HG02852 (cell line): ENCODE measurements around the gene HHIPL2.
"Not testable (repeated sequence)": the region's sequence is repeated elsewhere in the genome, so short reads cannot be mapped to it uniquely, and the experiment has no call there.

Source experiments
- ATAC-seq: cut with Tn5 transposase; IDR thresholded peaks from one replicate; pipeline ENCODE4 v1.9.1; 2021; ENCODE audit warnings: mild to moderate bottlenecking, moderate library complexity; ENCODE audit not compliant: unreplicated experiment

HHIPL2 gene

DNA sequence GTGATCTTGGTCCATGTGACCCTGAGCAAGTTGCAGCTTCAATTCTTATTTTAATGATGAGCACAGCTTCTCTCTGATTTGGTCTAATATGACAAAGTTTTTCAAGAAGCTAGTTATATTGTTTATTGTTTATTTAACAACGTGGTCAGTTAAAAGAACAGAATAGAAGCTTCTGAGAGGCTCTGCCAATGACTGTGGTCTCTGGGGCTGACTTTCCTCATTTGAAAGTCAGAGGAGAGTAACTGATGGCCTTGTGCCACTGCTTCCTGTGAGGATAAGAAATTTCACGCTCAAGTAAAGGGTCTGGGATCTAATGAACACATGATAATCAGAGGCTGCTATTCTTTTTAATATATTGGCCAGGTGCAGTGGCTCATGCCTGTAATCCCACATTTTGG, 7.3 kb downstream of the HHIPL2 start:
- no peak for ATAC-seq

DNA sequence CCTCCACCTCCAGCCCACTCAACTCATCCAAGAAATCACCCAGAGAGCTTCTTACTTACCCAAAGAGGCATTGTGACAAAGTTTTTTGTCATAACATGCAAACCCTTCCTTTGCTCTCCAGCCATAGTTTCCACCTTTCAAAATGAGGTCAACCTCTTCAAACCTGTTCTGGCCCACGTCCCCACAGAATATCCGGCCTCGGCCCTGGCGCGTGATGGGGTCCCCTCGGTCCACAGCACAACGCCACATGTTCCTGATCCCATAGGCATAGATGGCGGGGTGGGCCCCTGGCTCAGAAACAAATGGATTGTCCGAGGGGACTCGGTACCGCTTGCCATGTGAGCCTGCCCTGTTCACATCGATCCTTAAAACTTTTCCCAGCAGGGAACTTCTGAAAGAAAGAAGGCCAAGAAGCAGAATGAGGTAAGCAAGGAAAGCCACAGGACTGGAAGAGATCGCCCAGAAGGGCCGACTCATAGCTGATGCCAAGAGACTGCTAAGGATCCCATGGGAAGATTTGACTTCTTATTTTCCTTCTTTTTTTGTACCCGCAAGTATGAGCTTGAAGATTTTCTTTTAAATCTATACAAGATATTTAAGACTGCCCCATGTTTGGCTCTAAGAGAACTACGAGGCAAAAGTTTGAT, 7.8 kb downstream of the HHIPL2 start:
- ATAC-seq = no peak

DNA sequence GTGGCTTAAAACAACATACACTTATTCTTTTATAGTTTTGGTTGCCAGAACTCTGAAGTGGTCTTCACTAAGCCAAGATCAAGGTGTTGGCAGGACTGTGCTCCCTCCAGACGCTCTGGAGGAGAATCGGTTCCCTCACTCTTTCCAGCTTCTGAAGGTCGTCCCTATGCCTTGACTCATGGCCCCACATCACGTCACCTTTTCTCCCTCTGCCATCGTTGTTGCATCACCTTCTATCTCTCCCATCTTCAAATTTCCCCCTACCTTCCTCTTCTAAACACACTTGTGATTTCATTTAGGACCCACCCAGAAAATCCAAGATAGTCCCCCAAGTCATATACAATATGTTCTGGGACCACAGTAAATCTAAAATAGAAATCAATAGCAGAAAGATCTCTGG, 12.4 kb downstream of the HHIPL2 start:
- no peak for ATAC-seq

DNA sequence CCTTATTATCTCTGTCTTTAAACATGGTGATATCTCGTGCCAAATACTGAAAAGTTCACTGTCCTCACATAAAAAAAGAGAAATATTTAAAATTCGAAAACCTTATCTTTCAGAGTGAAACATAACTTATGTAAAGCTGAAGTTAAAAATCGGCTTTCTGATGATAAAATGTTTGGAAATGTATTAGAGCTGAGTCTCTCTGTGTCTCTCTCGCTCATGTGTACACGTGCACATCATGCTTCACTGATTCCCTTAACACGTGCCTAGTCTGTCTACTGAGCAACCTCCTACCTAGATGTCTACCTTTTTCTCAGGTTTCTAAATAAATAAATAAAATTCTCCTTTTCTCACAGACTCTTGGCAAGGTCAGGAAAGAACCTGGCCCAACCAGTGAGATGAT, 17.1 kb downstream of the HHIPL2 start:
- ATAC-seq = no peak

DNA sequence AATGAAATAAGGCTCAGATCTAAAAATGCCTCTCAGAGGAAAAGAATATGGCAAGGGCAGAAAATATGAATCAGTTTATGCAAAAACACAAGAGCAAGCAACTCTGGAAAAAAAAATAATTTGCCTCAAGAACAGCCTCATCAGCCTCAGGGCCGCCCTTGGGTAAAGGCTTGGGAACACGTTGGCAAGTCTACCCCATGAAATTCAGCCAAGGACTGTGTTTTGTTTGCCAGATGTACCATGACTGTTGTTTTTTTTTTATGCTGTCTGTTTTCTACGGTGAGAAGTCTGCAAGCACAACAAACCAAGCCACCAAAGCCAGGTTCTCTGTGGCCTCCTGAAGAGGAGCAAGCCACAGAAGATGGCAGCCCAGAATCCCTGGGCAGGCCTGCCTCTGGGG, 18.0 kb downstream of the HHIPL2 start:
- no peak for ATAC-seq

DNA sequence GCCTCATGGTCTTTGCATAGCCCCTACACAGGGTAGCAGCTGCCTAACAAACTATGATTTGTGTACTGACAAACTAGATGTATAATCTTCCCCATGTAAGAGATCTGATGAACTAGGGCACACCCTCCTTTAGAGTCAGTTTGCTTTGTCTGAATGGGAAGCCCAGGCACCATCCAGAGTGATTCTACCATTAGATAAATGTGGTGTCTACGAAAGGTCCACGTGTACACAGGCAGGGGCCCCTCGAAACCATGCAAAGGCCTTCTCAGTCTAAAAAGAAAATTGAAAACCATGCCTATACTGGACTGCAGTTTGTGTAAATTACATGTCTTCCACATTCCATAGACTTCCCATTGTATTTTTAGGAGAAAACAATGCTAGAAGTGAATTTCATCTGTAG, 18.7 kb downstream of the HHIPL2 start:
- no peak for ATAC-seq

DNA sequence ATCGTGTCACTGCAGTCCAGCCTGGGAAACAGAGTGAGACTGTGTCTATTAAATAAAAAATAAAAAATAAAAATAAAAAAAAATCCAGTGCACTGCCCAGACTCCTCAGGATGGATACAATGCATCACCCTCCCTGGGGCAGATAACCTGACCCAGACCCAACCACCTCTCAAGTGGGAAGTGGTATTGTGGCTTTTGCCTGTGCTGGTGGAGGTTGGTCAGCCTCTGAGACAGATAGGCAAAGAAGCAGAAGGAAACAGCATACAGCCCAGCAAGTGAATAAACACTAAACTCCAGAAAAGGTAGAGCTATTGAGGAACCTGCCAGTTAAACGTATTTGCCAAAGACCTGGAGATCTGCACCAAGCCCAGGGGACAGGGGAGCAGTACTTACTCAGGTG, 22.0 kb downstream of the HHIPL2 start:
- no peak for ATAC-seq

DNA sequence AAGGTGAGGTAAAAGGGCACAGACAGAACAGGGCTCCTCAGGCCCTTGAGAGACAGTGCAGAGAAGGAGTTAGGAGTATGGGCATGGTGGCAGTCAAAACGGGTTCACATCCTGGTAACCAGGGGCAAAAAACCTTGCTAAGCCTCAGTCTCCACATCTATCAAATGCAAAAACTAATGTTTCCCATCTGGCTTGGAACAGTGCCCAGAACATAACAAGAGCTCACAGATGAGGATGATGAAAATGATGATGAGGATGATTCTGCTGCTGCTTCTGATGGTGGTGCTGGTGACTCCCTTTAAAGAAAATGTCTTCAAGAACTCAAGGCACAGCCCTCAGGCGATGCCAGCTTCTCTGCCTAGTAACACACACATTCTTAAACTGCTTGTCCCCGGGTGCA, 24.1 kb downstream of the HHIPL2 start:
- ATAC-seq = no peak

DNA sequence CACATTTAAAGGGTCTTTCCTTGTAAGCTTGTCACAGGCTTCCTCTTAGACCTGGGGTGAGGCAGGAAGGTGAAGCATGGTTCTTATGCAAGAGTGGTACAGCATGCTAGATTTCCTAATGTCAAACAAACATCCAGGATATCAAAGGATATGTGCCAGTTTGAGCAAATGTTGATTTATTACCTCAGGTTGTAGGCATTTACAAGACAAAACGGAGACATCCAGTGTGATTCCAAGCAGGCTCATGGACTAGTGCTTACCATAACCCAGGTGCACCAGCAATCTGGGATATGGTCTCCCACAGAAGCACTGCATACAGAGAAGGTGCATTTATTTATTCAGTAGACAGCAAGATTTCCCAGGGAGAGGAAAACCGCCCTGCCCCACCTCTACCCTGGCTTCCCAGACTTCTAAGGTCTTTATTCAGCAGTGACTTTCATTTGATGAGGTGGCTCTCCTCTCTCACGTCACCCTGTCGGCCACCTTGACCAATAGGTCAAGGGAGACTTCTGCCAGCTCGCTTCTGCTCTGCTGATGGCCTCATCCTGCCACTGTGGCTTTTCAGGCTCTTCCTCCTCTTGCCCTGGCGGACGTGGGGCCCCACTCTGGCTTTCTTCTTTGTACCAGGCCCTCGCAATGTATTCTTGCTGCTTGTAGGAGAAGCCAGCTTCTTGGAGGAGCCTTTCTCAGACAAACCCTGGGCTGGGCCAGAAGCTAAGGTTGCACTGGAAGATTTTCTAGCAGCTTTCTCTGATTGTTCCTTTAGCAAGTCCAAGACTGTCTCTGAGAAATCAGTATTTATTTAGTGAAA, 25.6 kb downstream of the HHIPL2 start:
- ATAC-seq = no peak

DNA sequence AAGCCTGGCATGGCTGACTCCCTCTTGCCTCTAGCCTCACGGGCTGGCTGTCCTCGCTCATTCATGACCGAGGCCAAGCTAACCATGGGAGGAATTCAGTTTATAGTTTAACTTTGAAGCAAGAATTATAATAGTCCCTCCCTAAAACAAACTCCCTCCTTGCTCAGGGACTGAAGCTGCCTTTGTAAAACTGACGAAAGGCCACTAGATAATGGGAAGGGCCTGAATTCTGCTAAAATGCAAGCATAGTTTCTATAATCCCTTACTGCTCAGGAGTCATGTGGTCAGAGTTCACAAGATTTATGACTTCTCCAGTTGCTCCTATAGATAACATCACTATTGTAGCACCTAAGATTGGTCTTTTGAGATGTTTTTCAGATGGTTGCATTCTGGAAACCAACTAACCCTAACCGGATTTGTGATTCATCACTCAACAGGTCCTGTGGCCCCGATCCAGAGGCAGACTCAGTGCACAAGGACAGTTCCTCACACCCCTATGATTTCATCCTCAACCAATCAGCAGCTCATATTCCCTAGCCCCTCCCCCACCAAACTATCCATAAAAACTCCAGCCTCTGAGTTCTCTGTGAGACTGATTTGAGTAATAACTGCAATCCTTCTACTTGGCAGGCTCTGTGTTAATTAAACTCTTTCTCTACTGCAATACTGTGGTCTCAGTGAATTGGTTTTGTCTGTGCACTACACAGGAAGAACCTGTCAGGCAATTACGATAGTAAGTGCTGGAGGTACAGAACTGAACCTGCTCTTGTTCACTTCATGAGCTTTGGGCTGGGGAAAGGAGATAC, 26.4 kb downstream of the HHIPL2 start:
- ATAC-seq = no peak

DNA sequence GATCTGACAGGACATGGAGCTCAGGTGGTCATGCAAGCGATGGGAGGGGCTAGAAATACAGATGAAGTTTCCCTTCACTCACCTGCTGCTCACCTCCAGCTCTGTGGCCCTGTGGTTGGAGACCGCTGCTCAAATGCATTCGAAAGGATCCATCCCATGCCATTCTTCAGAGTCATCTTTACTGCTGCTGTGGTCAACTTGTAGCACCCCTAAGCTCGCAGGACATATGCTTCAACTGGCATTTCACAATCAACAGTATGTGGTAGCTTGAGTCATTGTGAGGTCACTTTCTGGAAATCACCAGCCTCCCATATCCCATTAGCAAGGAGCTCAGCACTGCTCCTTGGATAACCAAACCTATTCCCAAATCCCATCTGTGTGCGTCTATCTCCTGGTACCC, 58.4 kb downstream of the HHIPL2 start:
- not testable (repeated sequence) for ATAC-seq

DNA sequence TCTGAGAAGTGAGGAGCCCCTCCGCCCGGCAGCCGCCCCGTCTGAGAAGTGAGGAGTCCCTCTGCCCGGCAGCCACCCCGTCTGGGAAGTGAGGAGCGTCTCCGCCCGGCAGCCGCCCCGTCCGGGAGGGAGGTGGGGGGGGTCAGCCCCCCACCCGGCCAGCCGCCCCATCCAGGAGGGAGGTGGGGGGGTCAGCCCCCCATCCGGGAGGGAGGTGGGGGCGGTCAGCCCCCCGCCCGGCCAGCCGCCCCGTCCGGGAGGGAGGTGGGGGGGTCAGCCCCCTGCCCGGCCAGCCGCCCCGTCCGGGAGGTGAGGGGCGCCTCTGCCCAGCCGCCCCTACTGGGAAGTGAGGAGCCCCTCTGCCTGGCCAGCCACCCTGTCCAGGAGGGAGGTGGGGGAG, 60.1 kb downstream of the HHIPL2 start:
- not testable (repeated sequence) for ATAC-seq

DNA sequence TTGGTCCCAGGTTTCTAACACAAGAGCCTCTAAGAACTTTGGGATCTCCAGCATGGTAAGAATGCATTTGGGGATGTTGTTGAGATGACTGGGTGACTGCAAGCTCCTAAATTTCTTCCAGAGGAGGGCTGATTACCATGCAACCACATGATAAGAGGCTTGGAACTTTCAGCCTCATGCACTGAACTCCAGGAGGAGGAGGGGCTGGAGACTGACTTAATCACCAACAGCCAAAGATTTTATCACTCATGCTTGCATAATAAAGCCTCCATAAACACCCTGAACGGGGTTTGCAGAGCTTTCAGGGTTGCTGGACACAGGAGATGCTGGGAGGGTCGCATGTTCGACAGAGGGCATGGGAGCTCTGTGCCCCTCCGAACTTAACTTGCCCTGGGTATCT, 63.9 kb downstream of the HHIPL2 start:
- ATAC-seq = not testable (repeated sequence)

DNA sequence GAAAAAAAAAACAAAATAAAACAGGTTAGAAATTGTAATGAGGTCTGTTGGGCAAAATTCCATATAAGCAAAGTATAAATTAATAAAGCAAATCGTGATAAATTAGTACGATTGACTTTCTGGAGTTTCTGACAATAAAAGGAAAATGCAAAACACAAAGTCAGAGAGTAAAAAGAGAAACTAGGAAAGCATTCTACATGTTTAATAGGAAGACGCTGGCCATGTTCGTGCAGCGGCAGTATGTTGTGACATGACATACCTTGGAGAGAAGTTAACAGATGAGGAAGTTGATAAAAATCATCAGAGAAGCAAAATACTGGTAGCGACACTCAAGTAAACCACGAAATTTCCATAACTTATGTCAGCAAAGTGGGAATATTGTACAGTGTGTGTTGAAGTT, 68.3 kb downstream of the HHIPL2 start:
- not testable (repeated sequence) for ATAC-seq

DNA sequence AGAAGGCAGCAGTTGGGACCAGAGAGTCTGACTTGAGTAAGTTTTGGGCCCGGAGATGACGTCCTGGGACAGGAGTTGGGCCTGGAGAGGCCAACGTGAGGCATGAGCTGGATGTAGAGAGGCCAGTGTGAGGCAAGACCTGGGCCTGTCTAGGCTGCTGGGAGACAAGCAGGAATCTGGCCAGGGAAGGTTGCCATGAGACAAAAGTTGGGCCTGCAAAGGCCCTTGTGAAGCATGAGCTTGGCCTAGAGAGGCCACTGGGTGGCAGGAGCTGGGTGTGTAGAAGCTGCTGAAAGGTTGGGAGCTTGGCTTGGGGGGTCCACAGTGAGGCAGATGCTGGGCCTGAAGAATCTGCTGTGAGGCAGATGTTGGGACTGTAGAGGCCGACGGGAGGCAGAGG, 71.5 kb downstream of the HHIPL2 start:
- ATAC-seq = not testable (repeated sequence)

DNA sequence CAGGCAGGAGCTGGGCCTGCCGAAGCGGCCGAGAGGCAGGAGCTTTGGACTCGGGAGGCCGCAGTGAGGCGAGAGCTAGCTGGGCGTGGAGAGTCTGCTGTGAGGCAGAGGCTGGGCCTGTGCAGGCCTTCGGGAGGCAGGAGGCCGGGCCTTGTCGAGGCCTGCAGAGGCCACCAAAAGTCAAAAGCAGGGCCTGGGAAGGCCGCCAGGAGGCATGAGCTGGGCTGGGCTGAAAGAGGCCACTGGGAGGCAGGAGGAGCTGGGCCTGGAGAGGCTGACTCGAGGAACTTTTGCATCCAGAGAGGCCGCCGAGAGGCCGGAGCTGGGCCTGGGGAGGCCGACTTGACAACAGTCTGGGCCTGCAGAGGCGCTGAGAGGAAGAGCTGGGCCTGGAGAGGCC, 74.2 kb downstream of the HHIPL2 start:
- not testable (repeated sequence) for ATAC-seq

DNA sequence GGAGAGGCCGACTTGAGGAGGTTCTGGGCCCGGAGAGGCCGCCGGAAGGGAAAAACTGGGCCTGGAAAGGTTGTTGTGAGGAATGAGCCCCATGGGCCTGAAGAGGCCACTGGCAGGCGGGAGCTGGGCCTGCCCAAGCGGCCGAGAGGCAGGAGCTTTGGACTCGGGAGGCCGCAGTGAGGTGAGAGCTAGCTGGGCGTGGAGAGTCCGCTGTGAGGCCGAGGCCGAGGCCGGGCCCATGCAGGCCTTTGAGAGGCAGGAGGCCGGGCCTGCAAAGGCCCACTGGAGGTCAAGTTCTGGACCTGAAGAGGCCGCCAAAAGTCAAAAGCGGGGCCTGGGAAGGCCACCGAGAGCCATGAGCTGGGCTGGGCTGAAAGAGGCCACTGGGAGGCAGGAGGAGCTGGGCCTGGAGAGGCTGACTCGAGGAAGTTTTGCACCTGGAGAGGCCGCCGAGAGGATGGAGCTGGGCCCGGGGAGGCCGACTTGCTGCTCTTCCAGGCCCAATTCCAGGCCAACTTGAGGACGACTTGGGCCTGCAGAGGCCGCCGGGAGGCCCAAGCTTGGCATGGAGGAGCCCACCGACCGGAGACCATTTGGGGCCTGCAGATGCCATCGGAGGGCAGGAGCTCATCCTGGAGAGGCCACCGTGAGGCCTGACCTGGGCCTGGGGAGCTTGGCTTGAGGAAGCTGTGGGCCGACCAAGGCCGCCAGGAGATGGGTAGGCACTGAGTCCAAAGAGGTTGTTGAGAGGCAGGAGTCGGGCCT, 74.9 kb downstream of the HHIPL2 start:
- not testable (repeated sequence) for ATAC-seq
